Measurements from ENCODE around the gene NTPCR. TPM values are rescaled to one million over a fixed set of nuclear protein-coding genes. Genes with fewer than 3 reads are reported as not detected.

NTPCR gene
- total and polyA plus RNA-seq, 4 donors: 30.8 to 51.6 (median 39.4) TPM

DNA sequence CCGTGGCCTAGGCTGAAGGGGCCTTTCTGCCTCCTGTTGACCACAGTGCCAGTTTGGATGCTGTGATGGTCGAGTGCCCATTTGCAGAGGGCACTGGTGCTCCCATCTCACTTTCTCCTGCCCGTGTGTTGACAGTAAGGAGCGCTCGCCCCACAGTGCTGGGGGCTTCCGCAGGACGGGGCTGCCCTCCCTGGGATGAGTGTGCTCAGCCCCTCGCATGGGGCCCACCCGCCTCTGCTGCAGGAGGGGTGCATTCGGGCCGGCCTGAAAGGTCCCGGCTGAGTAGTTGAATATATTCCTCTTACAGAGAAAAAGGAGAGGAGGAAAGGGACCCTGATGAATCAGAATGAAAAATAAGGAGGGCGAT lies 37.3 kb downstream of the NTPCR start:
- no peaks in the 10 kb centered on the region for H3K27me3 ChIP-seq (ENCODE audit: control insufficient read depth in 3 of 3, insufficient read depth in 3 of 3, low read length in 2 of 3)
- no peak for ATAC-seq (ENCODE audit: insufficient read depth, low FRiP score)
- no peak for DNase-seq
- TF ChIP-seq, protein P1, sequence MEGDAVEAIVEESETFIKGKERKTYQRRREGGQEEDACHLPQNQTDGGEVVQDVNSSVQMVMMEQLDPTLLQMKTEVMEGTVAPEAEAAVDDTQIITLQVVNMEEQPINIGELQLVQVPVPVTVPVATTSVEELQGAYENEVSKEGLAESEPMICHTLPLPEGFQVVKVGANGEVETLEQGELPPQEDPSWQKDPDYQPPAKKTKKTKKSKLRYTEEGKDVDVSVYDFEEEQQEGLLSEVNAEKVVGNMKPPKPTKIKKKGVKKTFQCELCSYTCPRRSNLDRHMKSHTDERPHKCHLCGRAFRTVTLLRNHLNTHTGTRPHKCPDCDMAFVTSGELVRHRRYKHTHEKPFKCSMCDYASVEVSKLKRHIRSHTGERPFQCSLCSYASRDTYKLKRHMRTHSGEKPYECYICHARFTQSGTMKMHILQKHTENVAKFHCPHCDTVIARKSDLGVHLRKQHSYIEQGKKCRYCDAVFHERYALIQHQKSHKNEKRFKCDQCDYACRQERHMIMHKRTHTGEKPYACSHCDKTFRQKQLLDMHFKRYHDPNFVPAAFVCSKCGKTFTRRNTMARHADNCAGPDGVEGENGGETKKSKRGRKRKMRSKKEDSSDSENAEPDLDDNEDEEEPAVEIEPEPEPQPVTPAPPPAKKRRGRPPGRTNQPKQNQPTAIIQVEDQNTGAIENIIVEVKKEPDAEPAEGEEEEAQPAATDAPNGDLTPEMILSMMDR (IDR thresholded peaks at IDR 0.05; ENCODE audit: control extremely low read depth, extremely low read depth): no peak
- H3K4me3 ChIP-seq: no peak overlapping the region
- 91 to 93% methylated on average over 13 of the region's 13 CpGs for WGBS, 2 donors
- no peaks in the 10 kb centered on the region for H3K9me3 ChIP-seq (ENCODE audit: control insufficient read depth in 4 of 4, insufficient read depth in 3 of 4, low read length in 3 of 4)
- peaks cover 0 to 3% (median 0%) of the 10 kb centered on the region in 4 donors for H3K36me3 ChIP-seq (ENCODE audit: control insufficient read depth in 4 of 4, insufficient read depth in 4 of 4, low read length in 4 of 4)
- no peak overlapping the region for H3K9ac ChIP-seq (ENCODE audit: insufficient read depth in 1 of 2, low read length in 2 of 2)
- H3K4me1 ChIP-seq (ENCODE audit: control insufficient read depth in 5 of 5, insufficient read depth in 5 of 5, low read length in 5 of 5): peaks cover 0 to 14% (median 0%) of the 10 kb centered on the region in 5 donors
- no peak overlapping the region for H3K27ac ChIP-seq (ENCODE audit: low read depth in 1 of 2, low read length in 1 of 2)

DNA sequence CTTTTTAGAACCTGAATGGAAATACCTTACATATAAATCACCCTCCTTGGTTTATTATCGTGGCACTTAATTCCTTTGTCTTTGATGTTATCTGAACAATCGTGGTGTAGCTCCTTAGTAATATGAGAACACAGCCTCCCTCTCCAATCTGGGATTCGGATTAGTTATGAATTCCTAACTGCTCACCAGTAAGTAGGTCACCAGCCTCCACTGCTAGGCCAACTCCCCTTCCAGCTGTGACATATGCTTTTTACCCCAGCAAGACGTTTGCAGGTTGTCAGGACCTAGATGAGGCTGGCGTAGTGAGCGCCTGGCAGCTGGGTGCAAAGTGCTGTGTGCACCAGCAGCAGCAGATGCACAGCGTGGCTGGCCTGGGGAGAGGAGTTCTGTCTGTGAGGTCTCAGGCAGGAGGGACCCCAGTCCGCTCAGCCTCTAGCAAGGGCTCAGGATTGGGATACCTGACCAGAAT lies 38.2 kb downstream of the NTPCR start:
- Histone ChIP-seq H3K27ac (ENCODE audit: low read depth in 1 of 2, low read length in 1 of 2) (no peak overlapping the region), H3K4me1 (ENCODE audit: control insufficient read depth in 5 of 5, insufficient read depth in 5 of 5, low read length in 5 of 5) (peaks cover 0 to 14% (median 0%) of the 10 kb centered on the region in 5 donors), H3K27me3 (ENCODE audit: control insufficient read depth in 3 of 3, insufficient read depth in 3 of 3, low read length in 2 of 3) (no peaks in the 10 kb centered on the region), H3K36me3 (ENCODE audit: control insufficient read depth in 4 of 4, insufficient read depth in 4 of 4, low read length in 4 of 4) (peaks cover 0 to 3% (median 0%) of the 10 kb centered on the region in 4 donors), H3K4me3 (no peak overlapping the region), H3K9ac (ENCODE audit: insufficient read depth in 1 of 2, low read length in 2 of 2) (no peak overlapping the region), H3K9me3 (ENCODE audit: control insufficient read depth in 4 of 4, insufficient read depth in 3 of 4, low read length in 3 of 4) (peaks cover 0 to 2% (median 0%) of the 10 kb centered on the region in 4 donors)
- 80 to 81% methylated on average over 8 of the region's 8 CpGs for WGBS, 2 donors
- DNase-seq: peak in 2 of 3 donors; percentile 42 to 62
- ATAC-seq (ENCODE audit: insufficient read depth, low FRiP score): no peak
- TF ChIP-seq, protein P1 (IDR thresholded peaks at IDR 0.05; ENCODE audit: control extremely low read depth, extremely low read depth): no peak

DNA sequence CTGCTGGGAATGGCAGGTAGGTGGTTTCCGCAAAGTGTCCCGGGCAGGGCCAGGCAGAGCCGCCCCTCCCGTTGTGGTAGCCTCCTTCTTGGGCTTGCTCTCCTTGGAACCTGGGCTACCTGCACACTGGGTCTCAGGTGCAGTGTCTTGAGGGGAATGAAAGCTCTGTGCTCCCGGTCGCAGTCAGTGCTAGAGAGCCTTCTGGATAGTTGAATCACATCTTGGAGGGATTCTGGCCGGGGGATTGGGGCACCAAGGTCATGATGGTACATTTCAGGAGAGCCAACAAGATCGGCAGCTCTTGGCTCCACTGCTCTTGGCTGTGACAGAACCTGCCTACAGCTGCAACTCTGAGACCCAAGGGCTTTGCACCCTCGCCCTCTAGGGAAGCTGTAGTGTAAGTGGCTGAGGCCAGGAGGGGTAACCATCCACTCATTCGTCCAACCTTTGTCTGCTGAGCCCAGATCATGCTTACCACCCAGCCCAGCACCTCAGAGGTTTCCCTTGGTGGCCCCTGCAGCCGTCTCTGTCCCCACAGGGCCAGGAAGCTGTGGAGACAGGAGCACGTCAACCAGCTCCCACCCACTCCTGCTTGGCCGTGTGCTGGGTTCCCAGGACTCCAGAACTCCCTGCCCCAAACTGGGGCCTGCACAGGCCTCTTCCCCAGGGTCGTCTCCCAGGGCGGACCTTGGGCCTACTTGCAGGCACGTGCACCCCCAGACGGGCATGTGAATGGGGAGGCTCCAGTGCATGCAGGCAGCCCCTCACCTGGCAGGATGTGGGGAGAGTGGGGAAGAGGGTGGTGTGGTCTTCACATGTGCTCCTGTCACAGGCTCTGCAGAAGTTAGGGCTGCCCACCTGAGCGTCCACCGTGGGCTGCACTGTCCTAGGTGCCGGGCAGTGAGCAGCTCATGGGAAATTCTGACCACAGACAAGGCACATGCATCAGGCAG lies 40.0 kb downstream of the NTPCR start:
- ATAC-seq (ENCODE audit: insufficient read depth, low FRiP score): no peak
- TF ChIP-seq, protein P1 (IDR thresholded peaks at IDR 0.05; ENCODE audit: control extremely low read depth, extremely low read depth): no peak
- Histone ChIP-seq H3K27me3 (ENCODE audit: control insufficient read depth in 3 of 3, insufficient read depth in 3 of 3, low read length in 2 of 3) (no peaks in the 10 kb centered on the region), H3K9ac (ENCODE audit: insufficient read depth in 1 of 2, low read length in 2 of 2) (no peak overlapping the region), H3K4me3 (no peak overlapping the region), H3K27ac (ENCODE audit: low read depth in 1 of 2, low read length in 1 of 2) (no peak overlapping the region), H3K4me1 (ENCODE audit: control insufficient read depth in 5 of 5, insufficient read depth in 5 of 5, low read length in 5 of 5) (peaks cover 0 to 14% (median 0%) of the 10 kb centered on the region in 5 donors), H3K9me3 (ENCODE audit: control insufficient read depth in 4 of 4, insufficient read depth in 3 of 4, low read length in 3 of 4) (peaks cover 0 to 7% (median 0%) of the 10 kb centered on the region in 4 donors), H3K36me3 (ENCODE audit: control insufficient read depth in 4 of 4, insufficient read depth in 4 of 4, low read length in 4 of 4) (peaks cover 0 to 3% (median 0%) of the 10 kb centered on the region in 4 donors)
- DNase-seq: no peak
- 91 to 94% methylated on average over 20 of the region's 20 CpGs for WGBS, 2 donors

Measured in lung (tissue), 12 donors.